ENCODE results near the gene SUGP2.

The SUGP2 gene

DNA sequence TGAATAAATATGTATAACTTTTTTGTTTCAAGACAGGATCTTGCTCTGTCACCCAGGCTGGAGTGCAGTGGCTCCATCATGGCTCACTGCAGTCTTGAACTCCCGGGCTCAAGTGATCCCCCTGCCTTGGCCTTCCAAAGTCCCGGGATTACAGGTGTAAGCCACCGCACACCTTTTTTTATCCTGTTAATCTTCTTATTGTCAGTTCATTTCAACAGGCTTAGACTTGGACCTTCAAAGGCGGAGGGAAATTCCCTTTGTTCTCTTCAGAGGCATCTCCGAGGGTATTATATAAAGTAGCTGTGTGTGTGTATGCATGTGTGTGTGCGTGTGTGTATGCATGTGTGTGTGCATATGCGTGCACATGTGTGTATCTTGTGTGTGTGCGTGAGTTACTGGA, 35.0 kb downstream of the SUGP2 start:
- Mint-ChIP-seq H3K9me3 (no peaks in the 10 kb centered on the region), H3K4me3 (no peak overlapping the region), H3K27me3 (ENCODE audit: low read depth, poor library complexity) (no peaks in the 10 kb centered on the region), H3K36me3 (ENCODE audit: low read depth) (peaks cover 70% of the 10 kb centered on the region), H3K27ac (peak overlapping the region; percentile 71), H3K4me1 (no peaks in the 10 kb centered on the region)
- TF ChIP-seq, protein P1, sequence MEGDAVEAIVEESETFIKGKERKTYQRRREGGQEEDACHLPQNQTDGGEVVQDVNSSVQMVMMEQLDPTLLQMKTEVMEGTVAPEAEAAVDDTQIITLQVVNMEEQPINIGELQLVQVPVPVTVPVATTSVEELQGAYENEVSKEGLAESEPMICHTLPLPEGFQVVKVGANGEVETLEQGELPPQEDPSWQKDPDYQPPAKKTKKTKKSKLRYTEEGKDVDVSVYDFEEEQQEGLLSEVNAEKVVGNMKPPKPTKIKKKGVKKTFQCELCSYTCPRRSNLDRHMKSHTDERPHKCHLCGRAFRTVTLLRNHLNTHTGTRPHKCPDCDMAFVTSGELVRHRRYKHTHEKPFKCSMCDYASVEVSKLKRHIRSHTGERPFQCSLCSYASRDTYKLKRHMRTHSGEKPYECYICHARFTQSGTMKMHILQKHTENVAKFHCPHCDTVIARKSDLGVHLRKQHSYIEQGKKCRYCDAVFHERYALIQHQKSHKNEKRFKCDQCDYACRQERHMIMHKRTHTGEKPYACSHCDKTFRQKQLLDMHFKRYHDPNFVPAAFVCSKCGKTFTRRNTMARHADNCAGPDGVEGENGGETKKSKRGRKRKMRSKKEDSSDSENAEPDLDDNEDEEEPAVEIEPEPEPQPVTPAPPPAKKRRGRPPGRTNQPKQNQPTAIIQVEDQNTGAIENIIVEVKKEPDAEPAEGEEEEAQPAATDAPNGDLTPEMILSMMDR (IDR thresholded peaks at IDR 0.05) = no peak
- no peak for DNase-seq

DNA sequence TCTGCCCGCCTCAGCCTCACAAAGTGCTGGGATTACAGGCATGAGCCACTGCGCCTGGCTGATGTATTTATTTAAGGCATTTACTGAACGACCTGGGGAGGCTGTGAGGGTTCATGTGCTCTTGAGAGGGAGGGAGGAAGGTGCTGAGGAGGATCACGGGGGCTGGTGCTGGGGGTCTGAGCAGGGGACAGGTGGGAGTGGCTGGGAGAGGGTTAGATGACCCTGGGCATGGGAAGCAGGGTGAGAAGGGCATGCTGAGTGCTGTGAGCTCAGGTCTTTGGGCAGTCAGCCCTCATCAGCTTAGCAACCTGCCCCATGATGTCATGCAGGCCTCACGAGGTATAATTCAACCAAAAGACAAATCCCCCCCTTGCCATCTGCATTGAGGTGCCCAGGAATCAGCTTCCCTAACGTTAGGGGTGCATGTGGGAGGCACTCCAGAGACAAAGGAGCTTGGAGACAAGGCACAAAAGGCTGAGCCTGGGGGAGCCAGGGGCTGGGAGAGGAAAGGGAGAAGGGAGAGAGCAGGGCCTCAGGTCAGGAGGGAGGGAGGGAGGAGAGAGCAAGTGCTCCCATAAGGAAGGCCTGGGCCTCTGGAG, 36.4 kb downstream of the SUGP2 start:
- H3K36me3 Mint-ChIP-seq (ENCODE audit: low read depth) = peaks cover 69% of the 10 kb centered on the region
- TF ChIP-seq, protein P1 (IDR thresholded peaks at IDR 0.05) = no peak
- no peak for DNase-seq
- H3K9me3 Mint-ChIP-seq = no peaks in the 10 kb centered on the region
- no peaks in the 10 kb centered on the region for H3K4me1 Mint-ChIP-seq
- peak overlapping the region; percentile 87 for H3K27ac Mint-ChIP-seq
- H3K27me3 Mint-ChIP-seq (ENCODE audit: low read depth, poor library complexity) = no peaks in the 10 kb centered on the region
- no peak overlapping the region for H3K4me3 Mint-ChIP-seq

DNA sequence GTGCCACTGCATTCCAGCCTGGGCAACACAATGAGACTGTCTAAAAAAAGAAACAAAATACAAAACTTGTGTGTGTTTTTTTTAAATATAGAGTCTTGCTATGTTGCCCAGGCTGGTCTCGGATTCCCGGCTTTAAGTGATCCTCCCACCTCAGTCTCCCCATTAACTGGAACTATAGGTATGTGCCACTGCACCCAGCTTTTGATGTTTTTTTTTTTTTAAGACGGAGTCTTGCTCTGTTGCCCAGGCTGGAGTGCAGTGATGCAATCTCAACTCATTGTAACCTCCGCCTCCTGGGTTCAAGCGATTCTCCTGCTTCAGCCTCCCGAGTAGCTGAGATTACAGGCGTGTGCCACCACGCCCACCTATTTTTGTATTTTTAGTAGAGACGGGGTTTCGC, 37.0 kb downstream of the SUGP2 start:
- DNase-seq = no peak
- H3K27ac Mint-ChIP-seq = peak overlapping the region; percentile 87
- TF ChIP-seq, protein P1 (IDR thresholded peaks at IDR 0.05) = no peak
- H3K36me3 Mint-ChIP-seq (ENCODE audit: low read depth) = peaks cover 67% of the 10 kb centered on the region
- no peaks in the 10 kb centered on the region for H3K9me3 Mint-ChIP-seq
- H3K27me3 Mint-ChIP-seq (ENCODE audit: low read depth, poor library complexity) = peaks cover 1% of the 10 kb centered on the region
- no peaks in the 10 kb centered on the region for H3K4me1 Mint-ChIP-seq
- no peak overlapping the region for H3K4me3 Mint-ChIP-seq

DNA sequence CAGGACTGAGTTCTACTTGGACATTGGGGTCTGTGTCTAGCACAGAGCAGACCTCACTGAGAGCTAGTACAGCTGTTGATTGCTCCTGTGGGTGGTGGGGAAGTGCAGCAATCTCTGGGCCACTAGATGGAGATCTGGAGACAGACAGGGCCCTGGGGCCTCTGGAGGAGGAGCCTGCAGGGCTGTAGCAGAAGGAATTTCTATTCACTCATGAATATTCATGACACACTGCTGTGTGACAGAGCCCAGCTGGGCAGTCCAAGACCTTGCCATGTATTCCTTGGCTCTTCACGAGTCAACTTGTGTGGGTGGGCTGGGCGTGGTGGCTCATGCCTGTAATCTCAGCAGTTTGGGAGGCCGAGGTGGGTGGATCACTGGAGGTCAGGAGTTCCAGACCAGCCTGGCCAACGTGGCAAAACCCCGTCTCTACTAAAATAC, 37.5 kb downstream of the SUGP2 start:
- H3K4me3 Mint-ChIP-seq = no peak overlapping the region
- TF ChIP-seq, protein P1 (IDR thresholded peaks at IDR 0.05) = peak; percentile 22
- H3K4me1 Mint-ChIP-seq = no peaks in the 10 kb centered on the region
- no peaks in the 10 kb centered on the region for H3K9me3 Mint-ChIP-seq
- H3K36me3 Mint-ChIP-seq (ENCODE audit: low read depth) = peaks cover 67% of the 10 kb centered on the region
- peaks cover 4% of the 10 kb centered on the region for H3K27me3 Mint-ChIP-seq (ENCODE audit: low read depth, poor library complexity)
- H3K27ac Mint-ChIP-seq = no peak overlapping the region
- DNase-seq = peak; percentile 45

DNA sequence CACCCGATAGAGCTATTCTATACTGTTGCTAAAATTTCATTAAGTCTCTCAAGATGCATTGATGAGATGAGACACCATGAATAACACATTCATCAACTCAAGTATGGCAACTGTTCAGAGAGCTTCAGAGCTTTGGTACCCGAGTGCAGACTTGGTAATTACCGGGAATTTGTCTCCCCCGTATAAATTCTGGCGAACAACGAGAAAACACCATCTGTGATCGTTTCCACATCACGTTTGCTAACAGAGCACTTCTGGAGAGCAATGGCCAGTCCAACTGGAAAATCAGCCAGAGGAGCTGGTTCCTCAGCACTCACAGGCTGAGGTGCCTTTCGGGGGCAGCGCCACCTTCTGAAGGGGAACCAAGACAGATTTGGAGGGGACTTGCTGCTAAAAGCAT, 40.2 kb downstream of the SUGP2 start:
- Mint-ChIP-seq H3K4me3 (no peak overlapping the region), H3K36me3 (ENCODE audit: low read depth) (peaks cover 50% of the 10 kb centered on the region), H3K9me3 (no peaks in the 10 kb centered on the region), H3K27ac (peak overlapping the region; percentile 68), H3K4me1 (no peaks in the 10 kb centered on the region), H3K27me3 (ENCODE audit: low read depth, poor library complexity) (peaks cover 4% of the 10 kb centered on the region)
- TF ChIP-seq, protein P1 (IDR thresholded peaks at IDR 0.05) = no peak
- DNase-seq = no peak

GRCh38 chr19:18992696-18993095, 40.6 kb downstream of the SUGP2 start:
- TF ChIP-seq, protein P1 (IDR thresholded peaks at IDR 0.05) = no peak
- no peak overlapping the region for H3K27ac Mint-ChIP-seq
- DNase-seq = no peak
- no peaks in the 10 kb centered on the region for H3K4me1 Mint-ChIP-seq
- H3K27me3 Mint-ChIP-seq (ENCODE audit: low read depth, poor library complexity) = peaks cover 4% of the 10 kb centered on the region
- peaks cover 46% of the 10 kb centered on the region for H3K36me3 Mint-ChIP-seq (ENCODE audit: low read depth)
- H3K9me3 Mint-ChIP-seq = no peaks in the 10 kb centered on the region
- H3K4me3 Mint-ChIP-seq = no peak overlapping the region
